GM10266 (cell line): ENCODE data around the gene LINGO4.

Source experiments
- DNase-seq: peaks from one replicate; pipeline ENCODE4 v3.0.0; 2012; ENCODE audit errors: extremely low spot score
- TF ChIP-seq, protein P1 (sequence below): IDR thresholded peaks from 2 replicates; pipeline ENCODE4 v1.5.1; 2012; ENCODE audit warnings: mild to moderate bottlenecking, low read depth; ENCODE audit not compliant: control insufficient read depth, insufficient read depth; ENCODE audit errors: missing control alignments

LINGO4 gene

DNA sequence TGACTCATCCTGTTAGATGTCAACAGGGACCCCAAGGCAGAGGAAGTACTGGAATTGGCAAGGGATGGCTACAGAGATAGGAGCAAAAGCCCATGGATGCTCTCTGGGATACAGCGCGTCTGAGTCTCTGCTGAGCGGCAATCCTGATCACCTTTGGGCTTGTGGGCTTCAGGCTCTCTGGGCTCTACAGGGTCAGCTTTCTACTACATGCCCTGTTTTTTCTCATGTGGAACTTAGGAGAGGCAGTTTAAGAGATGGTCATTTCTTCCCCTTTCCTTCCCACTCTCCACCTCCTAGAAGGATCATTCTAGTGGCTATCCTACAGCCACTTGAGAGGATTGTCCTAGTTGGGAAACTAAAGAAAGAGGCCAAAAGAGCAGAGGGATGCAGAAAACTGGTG is 1.3 kb downstream of the LINGO4 start:
- TF ChIP-seq, protein P1, sequence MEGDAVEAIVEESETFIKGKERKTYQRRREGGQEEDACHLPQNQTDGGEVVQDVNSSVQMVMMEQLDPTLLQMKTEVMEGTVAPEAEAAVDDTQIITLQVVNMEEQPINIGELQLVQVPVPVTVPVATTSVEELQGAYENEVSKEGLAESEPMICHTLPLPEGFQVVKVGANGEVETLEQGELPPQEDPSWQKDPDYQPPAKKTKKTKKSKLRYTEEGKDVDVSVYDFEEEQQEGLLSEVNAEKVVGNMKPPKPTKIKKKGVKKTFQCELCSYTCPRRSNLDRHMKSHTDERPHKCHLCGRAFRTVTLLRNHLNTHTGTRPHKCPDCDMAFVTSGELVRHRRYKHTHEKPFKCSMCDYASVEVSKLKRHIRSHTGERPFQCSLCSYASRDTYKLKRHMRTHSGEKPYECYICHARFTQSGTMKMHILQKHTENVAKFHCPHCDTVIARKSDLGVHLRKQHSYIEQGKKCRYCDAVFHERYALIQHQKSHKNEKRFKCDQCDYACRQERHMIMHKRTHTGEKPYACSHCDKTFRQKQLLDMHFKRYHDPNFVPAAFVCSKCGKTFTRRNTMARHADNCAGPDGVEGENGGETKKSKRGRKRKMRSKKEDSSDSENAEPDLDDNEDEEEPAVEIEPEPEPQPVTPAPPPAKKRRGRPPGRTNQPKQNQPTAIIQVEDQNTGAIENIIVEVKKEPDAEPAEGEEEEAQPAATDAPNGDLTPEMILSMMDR = no peak
- no peak for DNase-seq

DNA sequence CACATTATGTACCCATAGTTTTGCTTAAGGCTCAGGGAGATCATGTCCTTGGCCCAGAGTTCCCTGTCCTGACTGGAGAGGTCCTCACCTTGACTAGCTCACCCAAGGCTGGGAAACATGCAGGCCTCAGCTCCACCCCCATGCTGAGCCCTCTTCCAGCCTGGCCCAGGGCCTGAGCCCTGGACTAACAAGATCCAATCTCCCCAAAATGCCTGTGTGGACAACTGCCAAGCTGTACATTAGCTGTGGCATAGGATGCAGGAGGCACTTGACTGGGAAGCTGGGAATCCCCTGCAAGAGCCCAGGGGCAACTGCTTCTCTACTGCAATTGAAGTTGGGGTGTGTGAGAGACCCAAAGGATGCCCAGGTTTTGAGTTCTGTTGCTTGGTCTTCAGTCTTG is 2.1 kb downstream of the LINGO4 start:
- no peak for DNase-seq
- TF ChIP-seq, protein P1 = no peak

DNA sequence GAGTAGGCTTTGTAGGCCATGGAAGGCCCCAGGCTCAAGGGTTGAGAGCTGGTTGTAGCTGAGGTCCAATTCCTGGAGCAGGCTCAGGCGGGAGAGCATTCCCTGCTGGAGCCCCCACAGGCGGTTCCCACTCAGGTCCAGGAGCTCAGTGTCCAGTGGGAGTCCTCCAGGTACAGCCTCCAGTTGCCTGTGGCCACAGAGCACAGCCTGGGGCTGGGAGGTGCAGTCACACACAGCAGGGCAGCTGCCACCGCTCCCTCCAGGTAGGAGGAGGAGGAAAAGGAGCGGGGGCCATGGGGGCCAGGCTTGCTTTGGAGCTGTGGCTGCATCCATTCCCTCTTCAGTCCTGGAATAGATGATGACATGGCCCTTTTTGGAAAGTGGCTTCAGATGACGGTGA is 2.8 kb downstream of the LINGO4 start:
- TF ChIP-seq, protein P1 = no peak
- DNase-seq = no peak

DNA sequence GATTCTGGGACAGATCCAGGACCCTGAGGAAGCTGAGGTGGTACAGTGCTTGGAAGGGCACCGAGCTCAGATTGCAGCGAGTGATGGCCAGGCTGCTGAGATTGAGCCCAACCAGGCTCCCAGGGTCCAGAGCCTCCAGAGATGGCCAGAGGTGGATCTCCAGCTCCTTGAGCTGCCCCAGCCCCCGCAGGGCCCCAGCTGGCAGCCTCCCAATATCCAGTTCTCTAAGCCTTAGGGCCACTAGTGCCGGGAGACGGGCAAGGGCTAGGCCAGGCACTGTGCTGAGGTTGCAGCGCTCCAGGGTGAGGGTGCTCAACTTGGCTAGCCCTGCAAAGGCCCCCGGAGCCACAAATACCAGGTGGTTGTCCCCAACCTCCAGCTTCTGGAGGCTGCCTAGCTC is 3.4 kb downstream of the LINGO4 start:
- DNase-seq = no peak
- TF ChIP-seq, protein P1 = no peak

DNA sequence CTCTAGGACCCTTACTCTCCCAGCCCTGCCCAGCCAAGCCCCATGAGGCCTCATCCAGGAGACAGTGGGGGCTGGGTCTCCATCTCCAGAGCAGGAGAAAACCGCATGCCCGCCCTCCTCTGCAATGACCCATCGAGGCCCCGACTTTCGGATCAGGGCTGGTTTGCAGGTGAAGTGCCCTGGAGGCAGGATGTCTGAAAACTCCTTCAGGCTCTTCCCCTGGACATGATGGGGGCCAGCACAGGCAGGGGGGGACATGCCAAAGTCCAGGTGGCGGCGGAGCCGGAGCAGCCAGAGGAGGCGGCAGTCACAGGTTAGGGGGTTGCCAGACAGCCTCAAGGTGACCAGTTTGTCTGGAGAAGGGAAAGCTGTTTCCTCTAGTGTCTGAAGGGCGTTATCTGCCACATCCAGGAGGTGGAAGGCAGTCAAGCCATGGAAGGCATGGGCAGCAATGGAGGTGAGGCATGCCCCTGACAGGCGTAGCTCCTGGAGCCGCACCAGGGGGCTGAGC is 3.9 kb downstream of the LINGO4 start:
- no peak for DNase-seq
- TF ChIP-seq, protein P1 = no peak

DNA sequence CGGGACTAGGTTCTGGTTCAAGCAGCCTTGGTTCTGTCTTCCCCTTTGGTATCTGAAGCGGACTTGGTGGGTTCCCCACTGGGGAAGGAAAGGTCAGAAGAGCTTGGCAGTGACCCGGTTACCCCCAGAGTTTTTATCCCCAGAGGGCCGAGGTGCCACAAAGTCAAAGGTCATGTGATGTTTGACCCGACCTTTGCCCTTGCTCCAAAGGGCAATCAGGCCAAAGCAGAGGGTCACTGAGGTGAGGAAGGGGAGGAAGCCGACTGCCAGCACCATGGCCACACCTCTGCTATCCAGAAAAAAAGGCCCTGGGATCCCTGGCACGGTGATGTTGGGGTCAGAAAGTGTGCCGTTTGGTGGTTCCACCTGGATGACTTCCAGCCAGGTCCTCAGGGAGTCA is 4.4 kb downstream of the LINGO4 start:
- TF ChIP-seq, protein P1 = no peak
- no peak for DNase-seq

DNA sequence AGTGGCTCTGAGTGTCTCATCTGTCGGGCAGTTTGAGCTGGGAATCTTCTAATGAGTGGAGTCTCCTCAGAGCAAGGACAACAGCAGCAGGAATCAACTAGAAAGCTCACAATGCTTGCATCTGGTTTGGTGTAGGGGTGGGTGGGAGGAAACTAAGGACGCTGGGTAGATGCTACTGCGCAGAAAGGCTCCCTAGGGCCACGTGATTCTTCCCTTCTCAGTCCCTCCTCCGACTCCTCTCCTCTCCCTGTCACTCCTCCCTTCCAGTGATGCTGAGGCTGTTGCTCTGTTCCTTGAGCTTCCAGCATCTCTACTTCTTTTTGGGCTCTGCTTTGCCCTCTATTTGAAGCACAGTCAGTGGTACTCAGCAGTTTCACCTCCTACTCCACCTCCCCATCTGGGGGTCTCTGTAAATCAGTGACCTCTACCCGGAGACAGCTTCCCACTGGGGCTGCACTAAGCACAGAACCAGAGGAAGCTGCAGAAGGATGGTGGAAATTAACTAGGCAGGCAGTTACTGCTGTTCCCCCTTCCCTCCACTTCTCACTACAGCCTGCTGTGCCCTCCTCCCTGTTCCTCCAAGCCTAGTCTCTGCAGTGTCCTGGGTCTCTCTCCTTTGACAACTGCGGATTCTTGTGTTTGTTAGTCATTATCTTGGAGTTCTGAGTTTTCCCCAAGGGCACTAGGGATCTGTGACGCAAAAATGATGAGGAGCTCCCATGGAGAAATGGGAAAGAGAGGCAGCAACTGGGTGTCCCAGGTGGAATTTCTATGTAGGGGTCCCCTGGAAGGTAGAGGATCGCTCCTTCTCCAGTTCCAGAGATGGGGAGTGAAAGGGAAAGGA is 5.8 kb downstream of the LINGO4 start:
- no peak for DNase-seq
- TF ChIP-seq, protein P1 = no peak
